ENCODE data around the gene RAB21. TPM values are rescaled to one million over a fixed set of nuclear protein-coding genes. Genes with fewer than 3 reads are reported as not detected.

Gene RAB21
- total RNA-seq, 1 donor from 2014 or later = 170 TPM

DNA sequence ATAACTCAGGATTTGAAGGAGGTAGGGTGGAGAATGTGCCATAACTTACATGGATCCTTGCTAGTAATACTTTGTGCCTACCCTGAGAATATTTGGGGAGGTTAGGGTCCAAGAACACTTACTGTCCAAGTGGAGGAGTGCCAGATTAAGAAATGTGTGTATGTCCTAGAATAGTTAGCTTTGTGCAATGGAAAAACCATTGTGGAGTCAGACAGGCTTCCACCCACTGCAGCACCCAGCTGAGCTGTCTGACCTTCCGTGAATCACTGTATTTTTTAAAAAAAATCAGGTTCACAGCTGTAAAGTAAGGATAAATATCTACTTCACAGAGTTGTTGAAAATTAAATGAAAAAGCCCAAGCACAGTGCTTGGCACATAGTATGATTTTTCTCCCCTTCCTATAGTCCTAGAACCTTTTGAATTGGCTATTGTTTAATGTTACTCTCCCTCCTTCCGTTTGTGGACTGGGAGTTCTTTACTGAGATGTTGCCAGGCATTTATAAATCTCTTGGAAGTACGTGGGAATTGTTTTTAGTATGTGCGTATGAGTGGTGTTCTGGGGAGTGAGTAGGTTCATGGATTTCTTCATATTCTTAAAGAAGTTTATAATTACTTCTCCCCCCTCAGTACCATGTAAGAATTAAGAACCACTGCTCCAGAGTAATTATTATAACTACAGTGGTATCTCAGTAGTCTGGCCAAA is 9.2 kb downstream of the RAB21 start:
- no peak for DNase-seq
- Histone ChIP-seq H3K27ac (replicated peaks) (no peak overlapping the region), H3K9me3 (replicated peaks) (peaks cover 29% of the 10 kb centered on the region), H3K4me3 (no peak overlapping the region), H3K27me3 (ENCODE audit: low read depth) (no peaks in the 10 kb centered on the region), H3K4me1 (peaks cover 65% of the 10 kb centered on the region), H3K36me3 (peaks cover 14% of the 10 kb centered on the region)
- intact Hi-C loops (cut with micrococcal nuclease) = no loop called here
- TF ChIP-seq, protein P1, sequence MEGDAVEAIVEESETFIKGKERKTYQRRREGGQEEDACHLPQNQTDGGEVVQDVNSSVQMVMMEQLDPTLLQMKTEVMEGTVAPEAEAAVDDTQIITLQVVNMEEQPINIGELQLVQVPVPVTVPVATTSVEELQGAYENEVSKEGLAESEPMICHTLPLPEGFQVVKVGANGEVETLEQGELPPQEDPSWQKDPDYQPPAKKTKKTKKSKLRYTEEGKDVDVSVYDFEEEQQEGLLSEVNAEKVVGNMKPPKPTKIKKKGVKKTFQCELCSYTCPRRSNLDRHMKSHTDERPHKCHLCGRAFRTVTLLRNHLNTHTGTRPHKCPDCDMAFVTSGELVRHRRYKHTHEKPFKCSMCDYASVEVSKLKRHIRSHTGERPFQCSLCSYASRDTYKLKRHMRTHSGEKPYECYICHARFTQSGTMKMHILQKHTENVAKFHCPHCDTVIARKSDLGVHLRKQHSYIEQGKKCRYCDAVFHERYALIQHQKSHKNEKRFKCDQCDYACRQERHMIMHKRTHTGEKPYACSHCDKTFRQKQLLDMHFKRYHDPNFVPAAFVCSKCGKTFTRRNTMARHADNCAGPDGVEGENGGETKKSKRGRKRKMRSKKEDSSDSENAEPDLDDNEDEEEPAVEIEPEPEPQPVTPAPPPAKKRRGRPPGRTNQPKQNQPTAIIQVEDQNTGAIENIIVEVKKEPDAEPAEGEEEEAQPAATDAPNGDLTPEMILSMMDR (IDR thresholded peaks at IDR 0.05; ENCODE audit: borderline replicate concordance) = no peak

DNA sequence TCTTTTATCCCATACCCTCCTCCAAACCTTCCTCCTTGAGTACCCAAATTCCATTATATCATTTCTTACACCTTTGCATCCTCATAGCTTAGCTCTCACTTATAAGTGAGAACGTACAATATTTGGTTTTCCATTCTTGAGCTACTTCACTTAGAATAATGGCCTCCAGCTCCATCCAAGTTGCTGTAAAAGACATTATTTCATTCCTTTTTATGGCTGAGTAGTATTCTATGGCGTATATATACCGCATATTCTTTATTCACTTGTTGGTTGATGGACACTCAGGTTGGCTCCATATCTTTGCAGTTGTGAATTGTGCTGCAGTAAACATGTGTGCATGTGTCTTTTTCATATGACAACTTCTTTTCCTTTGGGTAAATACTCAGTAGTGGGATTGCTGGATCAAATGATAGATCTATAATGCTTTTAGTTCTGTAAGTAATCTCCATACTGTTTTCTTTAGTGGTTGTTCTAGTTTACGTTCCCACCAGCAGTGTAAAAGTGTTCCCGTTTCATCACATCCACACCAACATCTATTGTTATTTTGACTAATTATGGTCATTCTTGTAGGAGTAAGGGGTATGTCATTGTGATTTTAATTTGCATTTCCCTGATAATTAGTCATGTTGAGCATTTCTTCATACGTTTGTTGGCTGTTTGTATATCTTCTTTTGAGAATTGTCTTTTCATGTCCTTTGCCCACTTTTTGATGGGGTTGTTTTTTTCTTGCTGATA is 10.1 kb downstream of the RAB21 start:
- Histone ChIP-seq H3K36me3 (peaks cover 5% of the 10 kb centered on the region), H3K27me3 (ENCODE audit: low read depth) (no peaks in the 10 kb centered on the region), H3K9me3 (replicated peaks) (peaks cover 20% of the 10 kb centered on the region), H3K27ac (replicated peaks) (no peak overlapping the region), H3K4me3 (no peak overlapping the region), H3K4me1 (peaks cover 66% of the 10 kb centered on the region)
- no peak for DNase-seq
- intact Hi-C loops (cut with micrococcal nuclease) = no loop called here
- TF ChIP-seq, protein P1 (IDR thresholded peaks at IDR 0.05; ENCODE audit: borderline replicate concordance) = no peak

DNA sequence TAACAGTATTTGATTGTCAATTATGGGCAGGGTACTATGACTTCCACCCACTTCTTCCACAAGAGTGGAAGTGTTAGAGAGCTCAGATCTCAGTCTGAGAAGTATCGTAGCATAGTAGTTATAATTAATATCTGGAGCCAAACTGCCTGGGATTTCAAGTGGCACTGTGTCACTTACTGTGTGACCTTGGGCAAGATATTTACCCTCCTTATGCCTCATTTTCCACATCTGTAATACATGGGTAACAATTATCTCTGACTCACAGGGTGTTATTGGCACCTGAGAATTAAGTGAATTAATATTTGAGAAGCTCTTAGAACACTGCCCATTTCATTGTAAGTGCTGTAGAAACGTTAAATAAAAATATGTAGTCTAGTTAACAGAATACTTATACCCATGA is 11.5 kb downstream of the RAB21 start:
- intact Hi-C loops (cut with micrococcal nuclease) = no loop called here
- no peak for DNase-seq
- no peak overlapping the region for H3K4me3 ChIP-seq
- TF ChIP-seq, protein P1 (IDR thresholded peaks at IDR 0.05; ENCODE audit: borderline replicate concordance) = no peak
- no peak overlapping the region for H3K27ac ChIP-seq (replicated peaks)
- H3K4me1 ChIP-seq = peaks cover 81% of the 10 kb centered on the region
- H3K36me3 ChIP-seq = peaks cover 14% of the 10 kb centered on the region
- no peaks in the 10 kb centered on the region for H3K27me3 ChIP-seq (ENCODE audit: low read depth)
- peaks cover 6% of the 10 kb centered on the region for H3K9me3 ChIP-seq (replicated peaks)

DNA sequence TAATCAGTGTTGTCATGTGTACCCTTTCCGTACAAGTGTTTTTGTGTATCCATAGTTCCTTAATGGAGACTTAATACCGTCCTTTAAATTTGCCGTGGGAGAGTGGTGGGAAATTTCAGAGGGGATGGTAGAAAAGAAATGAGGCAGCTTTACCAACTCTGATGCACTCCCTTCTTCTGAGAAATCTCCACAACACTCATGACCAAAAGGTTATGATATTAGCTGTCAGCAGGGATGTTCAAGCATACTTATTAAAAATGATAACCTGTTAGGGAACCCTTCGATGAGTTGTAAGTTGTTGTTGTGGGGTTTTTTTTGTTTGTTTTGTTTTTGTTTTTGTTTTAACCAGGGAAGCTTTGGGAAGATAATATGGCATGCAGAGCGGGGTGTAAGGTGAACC is 12.5 kb downstream of the RAB21 start:
- intact Hi-C loops (cut with micrococcal nuclease) = no loop called here
- Histone ChIP-seq H3K4me1 (peaks cover 90% of the 10 kb centered on the region), H3K4me3 (no peak overlapping the region), H3K27me3 (ENCODE audit: low read depth) (no peaks in the 10 kb centered on the region), H3K36me3 (peaks cover 24% of the 10 kb centered on the region), H3K27ac (replicated peaks) (no peak overlapping the region), H3K9me3 (replicated peaks) (no peaks in the 10 kb centered on the region)
- no peak for DNase-seq
- TF ChIP-seq, protein P1 (IDR thresholded peaks at IDR 0.05; ENCODE audit: borderline replicate concordance) = no peak

DNA sequence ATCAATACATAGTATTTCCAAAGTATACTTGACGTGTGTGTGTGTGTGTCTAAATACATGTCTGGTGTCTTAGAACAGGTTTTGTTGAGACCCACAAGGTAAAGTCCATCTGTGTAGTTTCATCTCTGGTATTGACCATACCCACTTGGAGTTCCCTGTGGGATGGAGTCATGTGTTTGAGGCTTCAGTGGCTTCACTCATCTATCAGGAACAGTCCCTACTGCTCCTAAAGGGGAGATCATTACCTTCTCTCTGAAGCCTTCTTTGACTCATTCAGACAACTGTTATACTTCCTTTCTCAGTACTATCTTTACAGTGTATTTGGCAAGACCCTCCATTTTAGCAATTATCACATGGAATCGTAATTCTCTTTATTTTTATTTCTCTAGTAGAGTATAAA is 14.2 kb downstream of the RAB21 start:
- TF ChIP-seq, protein P1 (IDR thresholded peaks at IDR 0.05; ENCODE audit: borderline replicate concordance) = no peak
- Histone ChIP-seq H3K9me3 (replicated peaks) (no peaks in the 10 kb centered on the region), H3K27ac (replicated peaks) (peak overlapping the region; percentile 1), H3K4me1 (peaks cover 97% of the 10 kb centered on the region), H3K4me3 (no peak overlapping the region), H3K27me3 (ENCODE audit: low read depth) (no peaks in the 10 kb centered on the region), H3K36me3 (peaks cover 37% of the 10 kb centered on the region)
- intact Hi-C loops (cut with micrococcal nuclease) = no loop called here
- no peak for DNase-seq
